GM19351 (cell line): ENCODE results near the gene TC2N.
A peak's percentile ranks its signal among the peaks of the same experiment; 100 is the strongest.
"Not testable (repeated sequence)": the region's sequence is repeated elsewhere in the genome, so short reads cannot be mapped to it uniquely, and the experiment has no call there.

Experiments used
- ATAC-seq: cut with Tn5 transposase; IDR thresholded peaks from one replicate; pipeline ENCODE4 v1.9.1; 2021; ENCODE audit warnings: mild to moderate bottlenecking, moderate library complexity; ENCODE audit not compliant: unreplicated experiment

TC2N gene

GRCh38 chr14:91867316-91867988 lies at the start of gene TC2N:
TSS of gene TC2N (minus strand) at chr14:91867536. CDS start at chr14:91813769, 53,767 bp downstream.
- peak; percentile 47 for ATAC-seq

GRCh38 chr14:91912035-91912434 lies 44.7 kb upstream of the TC2N start:
- ATAC-seq: no peak

- ATAC-seq: peak; percentile 53
Measured at GRCh38 chr14:91911474-91912032, 44.2 kb upstream of the TC2N start.

GRCh38 chr14:91910196-91910595 lies 42.9 kb upstream of the TC2N start:
- ATAC-seq: no peak

GRCh38 chr14:91906374-91906773 lies 39.0 kb upstream of the TC2N start:
- ATAC-seq: no peak

- ATAC-seq: no peak
Measured at GRCh38 chr14:91904956-91905645, 37.8 kb upstream of the TC2N start.

GRCh38 chr14:91904483-91904882 lies 37.1 kb upstream of the TC2N start:
- no peak for ATAC-seq

- ATAC-seq: no peak
Measured at GRCh38 chr14:91903070-91903469, 35.7 kb upstream of the TC2N start.

GRCh38 chr14:91902336-91902735 lies 35.0 kb upstream of the TC2N start:
- no peak for ATAC-seq

GRCh38 chr14:91901449-91902226 lies 34.3 kb upstream of the TC2N start:
- no peak for ATAC-seq

- no peak for ATAC-seq
Measured at GRCh38 chr14:91899806-91900205, 32.5 kb upstream of the TC2N start.

- no peak for ATAC-seq
Measured at GRCh38 chr14:91899213-91899612, 31.9 kb upstream of the TC2N start.

- ATAC-seq: no peak
Measured at GRCh38 chr14:91898372-91898771, 31.0 kb upstream of the TC2N start.

- ATAC-seq: not testable (repeated sequence)
Measured at GRCh38 chr14:91897716-91898115, 30.4 kb upstream of the TC2N start.

GRCh38 chr14:91897106-91897701 lies 29.9 kb upstream of the TC2N start:
- no peak for ATAC-seq

- ATAC-seq: no peak
Measured at GRCh38 chr14:91896419-91896818, 29.1 kb upstream of the TC2N start.

- ATAC-seq: no peak
Measured at GRCh38 chr14:91893669-91894068, 26.3 kb upstream of the TC2N start.

GRCh38 chr14:91893007-91893406 lies 25.7 kb upstream of the TC2N start:
- ATAC-seq: peak; percentile 79

GRCh38 chr14:91891721-91892220 lies 24.4 kb upstream of the TC2N start:
- ATAC-seq: no peak

GRCh38 chr14:91891101-91891500 lies 23.8 kb upstream of the TC2N start:
- no peak for ATAC-seq

GRCh38 chr14:91890291-91890749 lies 23.0 kb upstream of the TC2N start:
- no peak for ATAC-seq
